Raji (cell line): ENCODE measurements around the gene PWWP2B.

Experiments used
- POLR2A ChIP-seq: IDR thresholded peaks from 2 replicates; pipeline ENCODE4 v1.6.1; 2011; ENCODE audit warnings: low read depth, low read length, control low read depth; ENCODE audit not compliant: insufficient read depth

Gene PWWP2B

GRCh38 chr10:132372516-132373095 lies 24.4 kb upstream of the PWWP2B start:
- TF ChIP-seq POLR2A, result no peak

GRCh38 chr10:132373241-132373955 lies 23.6 kb upstream of the PWWP2B start:
- no peak for TF ChIP-seq POLR2A

DNA sequence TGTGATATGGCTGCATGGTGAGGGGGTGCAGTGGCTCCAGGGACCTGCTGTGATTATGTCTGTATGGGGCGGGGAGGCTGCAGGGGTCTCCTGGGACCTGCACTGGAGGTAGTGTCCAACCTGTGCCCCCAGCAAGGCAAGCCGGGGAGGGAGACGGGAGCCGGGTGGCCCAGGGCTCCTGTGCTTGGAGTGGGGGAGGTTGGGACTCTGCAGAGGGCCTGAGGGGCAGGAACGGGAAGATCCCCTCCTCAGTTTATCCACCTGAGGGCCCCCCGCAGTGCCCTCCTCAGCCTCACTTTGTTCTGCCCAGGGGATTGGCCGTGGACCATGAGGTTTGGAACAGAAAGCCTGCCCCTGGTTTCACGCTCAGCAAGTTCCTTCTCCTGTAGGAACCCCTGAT lies 22.8 kb upstream of the PWWP2B start:
- TF ChIP-seq POLR2A, result no peak

DNA sequence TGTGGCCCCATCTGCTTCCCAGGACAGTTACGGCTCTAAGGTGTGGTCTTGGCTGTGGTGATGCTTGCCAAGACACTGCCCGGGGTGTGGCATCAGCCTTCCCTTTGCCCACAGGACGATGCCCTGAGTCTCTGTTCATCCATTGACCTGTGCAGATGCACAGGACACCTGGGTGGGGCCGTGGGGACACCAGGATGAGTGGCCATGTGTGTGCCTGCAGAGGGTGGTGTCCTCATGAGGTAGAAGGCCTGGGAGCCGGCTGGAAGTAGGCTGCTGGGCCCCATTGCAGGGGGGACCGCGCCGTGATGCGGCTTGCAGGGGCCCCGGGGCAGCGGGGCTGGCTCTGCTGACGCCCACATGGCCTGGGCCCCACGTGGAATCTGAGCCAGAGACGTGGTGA lies 22.4 kb upstream of the PWWP2B start:
- TF ChIP-seq POLR2A, result no peak

DNA sequence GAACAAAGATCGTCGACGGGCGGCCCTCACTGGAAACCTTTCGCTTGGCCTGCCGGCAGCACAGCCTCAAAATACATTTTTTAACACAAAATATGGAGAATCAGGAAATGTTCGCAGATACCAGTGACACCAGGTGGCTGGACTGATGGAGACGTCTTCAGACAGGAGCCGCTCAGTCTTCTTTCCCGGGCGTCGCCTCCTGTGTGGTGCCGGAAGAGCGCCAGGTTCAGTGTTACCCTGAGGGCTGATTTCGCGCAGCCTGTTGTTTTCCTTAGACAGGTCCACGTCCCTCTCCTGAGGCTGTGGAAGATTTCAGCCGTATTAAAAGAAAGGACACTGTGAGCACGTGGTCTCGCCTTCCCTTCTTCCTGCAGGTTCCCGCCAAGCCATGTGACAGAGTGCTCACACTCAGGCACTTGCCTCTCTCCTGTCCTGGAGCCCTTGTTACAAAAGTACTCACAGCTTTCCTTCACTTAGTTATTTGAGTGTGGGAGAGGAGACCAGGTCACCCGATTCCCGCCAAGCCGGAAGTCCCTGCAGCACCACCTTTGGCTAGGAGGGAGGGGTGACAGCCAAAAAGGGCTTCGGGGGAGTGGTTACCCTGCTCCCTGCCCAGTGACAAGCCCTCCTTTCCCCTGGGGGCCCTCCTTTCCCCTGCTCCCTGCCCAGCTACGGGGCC lies 21.7 kb upstream of the PWWP2B start:
- TF ChIP-seq POLR2A, result no peak

DNA sequence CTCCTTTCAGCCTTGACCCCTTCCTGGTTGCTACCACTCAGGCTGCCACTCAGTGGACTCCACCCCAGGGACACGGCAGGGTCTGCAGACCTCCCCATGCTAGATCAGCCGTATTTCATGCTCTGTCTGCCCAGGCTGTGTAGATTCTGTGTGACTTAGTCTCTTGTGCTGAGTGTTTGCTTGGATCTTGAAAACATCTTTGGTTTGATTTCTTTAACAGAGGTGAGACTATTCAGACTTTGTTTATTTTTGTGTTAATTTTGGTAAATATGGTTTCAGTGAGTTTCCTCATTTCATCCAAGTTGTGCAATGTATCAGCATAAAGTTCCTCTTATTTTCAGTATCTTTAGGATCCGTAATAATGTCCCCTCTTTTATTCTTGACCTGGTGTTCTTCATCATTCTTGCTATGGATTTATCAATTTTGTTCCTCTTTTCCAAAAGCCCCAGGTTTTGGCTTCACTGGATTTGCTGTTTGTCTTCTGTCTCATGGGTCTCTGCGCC lies 21.2 kb upstream of the PWWP2B start:
- TF ChIP-seq POLR2A, result no peak

GRCh38 chr10:132376394-132376851 lies 20.6 kb upstream of the PWWP2B start:
- TF ChIP-seq POLR2A, result no peak

DNA sequence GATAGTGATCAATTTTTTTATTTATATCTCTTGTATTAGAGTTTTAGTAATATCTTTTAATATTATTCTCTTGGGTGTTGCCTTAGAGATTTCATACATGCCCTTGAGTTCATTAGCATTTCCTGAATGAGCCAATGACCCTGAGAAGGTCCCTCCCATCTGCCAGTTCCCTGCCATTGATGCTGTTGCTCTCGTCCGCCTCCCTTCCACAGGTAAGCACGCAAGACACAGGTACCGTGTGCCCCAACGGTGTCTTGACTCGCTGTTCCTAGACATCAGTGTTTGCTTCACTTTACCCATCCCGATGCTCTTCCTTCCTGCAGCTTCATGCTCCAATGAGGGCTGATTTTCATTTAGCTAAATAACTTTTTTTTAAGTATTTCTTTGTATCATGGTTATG lies 19.7 kb upstream of the PWWP2B start:
- TF ChIP-seq POLR2A, result no peak

DNA sequence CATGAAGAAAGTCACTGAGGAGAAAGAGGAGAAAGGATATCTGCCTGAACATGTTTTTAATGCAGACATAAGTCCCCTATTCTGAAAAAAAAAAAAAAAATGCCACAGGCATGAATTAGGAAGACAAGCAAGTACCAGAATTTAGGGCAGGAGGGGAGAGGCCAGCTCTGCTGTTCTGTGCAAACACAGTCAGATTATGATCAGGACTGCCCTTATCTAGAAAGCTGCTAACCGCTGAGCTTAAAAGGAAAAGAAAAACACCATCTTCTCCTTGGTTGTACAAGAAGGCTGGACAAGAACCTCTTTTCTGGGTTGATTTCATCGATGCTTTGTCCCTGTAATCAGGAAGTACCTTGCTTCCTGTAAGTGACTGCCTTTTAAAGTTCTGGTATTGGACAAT lies 15.3 kb upstream of the PWWP2B start:
- no peak for TF ChIP-seq POLR2A

GRCh38 chr10:132382231-132382922 lies 14.6 kb upstream of the PWWP2B start:
- no peak for TF ChIP-seq POLR2A

DNA sequence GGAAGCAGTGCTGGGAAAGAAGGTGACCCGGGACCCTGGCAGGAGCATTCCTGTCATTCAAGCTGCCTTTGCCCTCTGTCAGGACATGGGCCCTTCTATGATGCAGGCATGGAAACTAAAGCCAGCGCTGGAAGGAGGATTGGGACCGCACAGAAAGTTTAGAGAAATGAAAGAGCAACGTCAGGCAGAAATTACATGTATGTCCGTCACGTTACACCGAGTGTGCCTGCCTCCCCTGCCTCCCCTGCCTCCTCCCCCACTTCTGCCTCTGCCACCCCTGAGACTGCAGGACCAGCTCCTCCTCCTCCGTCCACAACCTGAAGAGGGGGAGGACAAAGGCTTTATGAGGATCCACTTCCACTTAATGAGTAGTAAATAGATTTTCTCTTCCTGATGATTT lies 13.9 kb upstream of the PWWP2B start:
- no peak for TF ChIP-seq POLR2A

- TF ChIP-seq POLR2A, result no peak
These were observed 13.2 kb upstream of the PWWP2B start for GRCh38 chr10:132383751-132384196.

DNA sequence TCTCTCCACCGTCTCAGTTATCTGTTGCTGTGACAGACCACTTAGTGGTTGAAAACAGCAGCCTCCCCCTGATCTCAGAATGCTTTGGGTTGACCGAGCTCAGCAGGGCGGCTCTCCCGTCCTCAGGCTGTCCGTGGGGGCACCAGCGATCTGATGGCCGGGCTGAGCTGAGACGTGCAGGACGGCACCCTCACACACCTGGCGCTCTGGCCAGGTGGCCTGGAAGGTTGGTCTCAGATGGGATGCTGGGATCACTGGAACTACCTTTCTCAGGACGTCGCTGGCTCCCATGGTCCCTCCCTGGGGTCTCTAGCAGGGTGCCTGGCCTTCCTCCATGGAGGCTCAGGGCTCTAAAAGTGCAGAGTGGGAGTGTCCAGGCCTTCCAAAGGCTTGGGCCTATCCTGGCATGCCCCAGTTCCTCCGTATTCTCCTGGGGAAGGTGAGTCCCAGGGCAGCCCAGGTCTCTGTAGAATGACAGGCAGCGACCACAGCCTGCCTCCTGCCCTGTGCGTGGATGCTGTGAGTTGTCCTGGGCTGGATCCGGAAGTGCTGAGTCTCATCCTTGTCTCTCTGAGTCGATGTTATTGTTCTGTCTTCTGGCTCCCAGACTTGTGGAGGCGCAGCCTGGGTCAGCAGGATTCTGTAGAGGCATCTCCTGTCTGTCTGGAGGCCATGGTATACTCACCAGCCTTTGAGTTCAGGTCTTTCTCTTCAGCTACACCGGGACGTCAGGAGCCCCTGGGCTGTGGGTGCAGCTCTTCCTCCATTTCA lies 12.2 kb upstream of the PWWP2B start:
- no peak for TF ChIP-seq POLR2A

- no peak for TF ChIP-seq POLR2A
These were observed 11.7 kb upstream of the PWWP2B start for GRCh38 chr10:132385389-132385667.
